ENCODE data around the gene EIF4G3.
"Not testable (repeated sequence)": the region's sequence is repeated elsewhere in the genome, so short reads cannot be mapped to it uniquely, and the experiment has no call there.

EIF4G3 gene

DNA sequence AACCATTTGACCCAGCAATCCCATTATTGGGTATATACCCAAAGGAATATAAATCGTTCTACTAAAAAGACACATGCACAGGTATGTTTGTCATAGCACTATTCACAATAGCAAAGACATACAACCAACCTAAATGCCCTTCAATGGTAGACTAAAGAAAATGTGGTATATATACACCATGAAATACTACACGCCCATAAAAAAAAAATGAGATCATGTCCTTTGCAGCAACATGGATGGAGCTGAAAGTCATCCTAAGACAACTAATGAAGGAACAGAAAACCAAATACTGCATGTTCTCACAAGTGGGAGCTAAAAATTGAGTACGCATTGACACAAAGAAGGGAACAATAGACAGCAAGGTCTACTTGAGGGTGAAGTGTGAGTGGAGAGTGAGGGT is 72.0 kb downstream of the EIF4G3 start:
- DNase-seq: no peak

- DNase-seq: no peak
Observed at GRCh38 chr1:21100481-21100921, 76.2 kb downstream of the EIF4G3 start.

DNA sequence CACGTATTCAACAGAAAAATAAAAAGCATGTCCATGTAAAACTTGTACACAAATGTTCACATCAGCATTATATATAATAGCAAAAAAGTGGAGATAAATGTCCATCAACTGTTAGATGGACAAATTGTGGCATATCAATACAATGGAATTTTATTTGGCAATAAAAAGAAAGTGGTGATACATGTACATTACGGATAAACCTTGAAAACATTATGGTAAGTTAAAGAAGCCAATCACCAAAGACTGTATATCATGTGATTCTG is 76.9 kb downstream of the EIF4G3 start:
- no peak for DNase-seq

- no peak for DNase-seq
Observed at GRCh38 chr1:21099034-21099868, 77.4 kb downstream of the EIF4G3 start.

DNA sequence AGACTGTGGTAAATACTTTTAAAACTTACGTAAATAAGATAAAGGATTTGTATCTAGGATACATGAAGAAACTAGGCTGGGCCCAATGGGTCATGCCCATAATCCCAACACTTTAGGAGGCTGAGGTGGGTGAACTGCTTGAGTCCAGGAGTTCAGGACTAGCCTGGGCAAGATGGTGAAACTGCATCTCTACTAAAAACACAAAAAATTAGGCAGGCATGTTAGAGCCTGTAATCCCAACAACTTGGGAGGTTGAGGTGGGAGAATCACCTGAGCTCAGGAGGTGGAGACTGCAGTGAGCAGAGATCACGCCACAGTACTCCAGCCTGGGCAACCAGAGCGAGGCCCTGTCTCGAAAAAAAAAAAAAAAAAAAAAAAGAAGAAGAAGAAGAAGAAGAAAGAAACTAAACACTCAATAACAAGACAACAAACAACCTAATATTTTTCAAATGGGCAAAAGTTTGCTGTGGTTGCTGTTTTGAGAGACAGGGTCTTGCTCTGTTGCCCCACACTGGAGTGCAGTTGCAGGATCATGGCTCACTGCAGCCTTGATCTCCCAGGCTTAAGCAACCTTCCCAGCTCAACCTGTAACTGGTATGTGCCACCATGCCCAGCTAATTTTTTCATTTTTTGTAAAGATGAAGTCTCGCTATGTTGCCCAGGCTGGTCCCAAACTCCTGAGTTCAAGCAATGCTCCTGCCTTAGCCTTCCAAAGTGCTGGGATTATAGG is 78.3 kb downstream of the EIF4G3 start:
- no peak for DNase-seq

- no peak for DNase-seq
Observed at GRCh38 chr1:21097729-21098128, 79.0 kb downstream of the EIF4G3 start.

GRCh38 chr1:21095976-21096375 is 80.7 kb downstream of the EIF4G3 start:
- DNase-seq: no peak

DNA sequence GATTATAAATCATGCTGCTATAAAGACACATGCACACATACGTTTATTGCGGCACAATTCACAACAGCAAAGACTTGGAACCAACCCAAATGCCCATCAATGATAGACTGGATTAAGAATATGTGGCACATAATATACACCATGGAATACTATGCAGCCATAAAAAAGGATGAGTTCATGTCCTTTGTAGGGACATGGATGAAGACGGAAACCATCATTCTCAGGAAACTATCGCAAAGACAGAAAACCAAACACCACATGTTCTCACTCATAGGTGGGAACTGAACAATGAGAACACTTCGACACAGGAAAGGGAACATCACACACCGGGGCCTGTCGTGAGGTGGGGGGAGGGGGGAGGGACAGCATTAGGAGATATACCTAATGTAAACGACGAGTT is 82.4 kb downstream of the EIF4G3 start:
- not testable (repeated sequence) for DNase-seq

DNA sequence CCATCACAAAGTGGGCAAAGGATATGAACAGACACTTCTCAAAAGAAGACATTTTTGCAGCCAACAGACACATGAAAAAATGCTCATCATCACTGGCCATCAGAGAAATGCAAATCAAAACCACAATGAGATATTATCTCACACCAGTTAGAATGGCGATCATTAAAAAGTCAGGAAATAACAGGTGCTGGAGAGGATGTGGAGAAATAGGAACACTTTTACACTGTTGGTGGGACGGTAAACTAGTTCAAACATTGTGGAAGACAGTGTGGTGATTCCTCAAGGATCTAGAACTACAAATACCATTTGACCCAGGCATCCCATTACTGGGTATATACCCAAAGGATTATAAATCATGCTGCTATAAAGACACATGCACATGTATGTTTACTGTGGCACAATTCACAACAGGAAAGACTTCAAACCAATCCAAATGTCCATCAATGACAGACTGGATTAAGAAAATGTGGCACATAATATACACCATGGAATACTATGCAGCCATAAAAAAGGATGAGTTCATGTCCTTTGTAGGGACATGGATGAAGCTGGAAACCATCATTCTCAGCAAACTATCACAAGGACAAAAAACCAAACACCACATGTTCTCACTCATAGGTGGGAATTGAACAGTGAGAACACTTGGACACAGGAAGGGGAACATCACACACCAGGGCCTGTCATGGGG is 83.3 kb downstream of the EIF4G3 start:
- not testable (repeated sequence) for DNase-seq

- DNase-seq: not testable (repeated sequence)
Observed at GRCh38 chr1:21092545-21092944, 84.2 kb downstream of the EIF4G3 start.

GRCh38 chr1:21091053-21091690 is 85.5 kb downstream of the EIF4G3 start:
- DNase-seq: peak in 1 of 2 donors; percentile 3

DNA sequence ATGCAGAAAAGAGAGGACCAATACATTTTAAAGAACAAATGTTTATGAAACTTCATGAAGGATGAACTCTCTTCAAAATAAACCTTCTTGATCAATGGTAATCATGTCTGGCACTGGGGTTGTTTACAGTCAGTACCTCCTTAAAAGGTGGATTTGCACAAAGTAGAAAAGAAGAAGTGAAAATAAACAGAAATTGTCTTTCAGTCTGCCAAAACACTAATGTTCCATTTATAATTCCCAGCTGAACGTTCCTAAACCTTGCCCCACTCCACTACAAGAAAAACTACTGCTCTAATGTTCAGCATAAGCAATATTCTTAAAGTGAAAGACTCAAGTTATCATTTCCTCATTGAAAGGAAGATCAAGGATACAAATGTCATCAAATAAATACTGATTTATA is 86.2 kb downstream of the EIF4G3 start:
- DNase-seq: no peak

DNA sequence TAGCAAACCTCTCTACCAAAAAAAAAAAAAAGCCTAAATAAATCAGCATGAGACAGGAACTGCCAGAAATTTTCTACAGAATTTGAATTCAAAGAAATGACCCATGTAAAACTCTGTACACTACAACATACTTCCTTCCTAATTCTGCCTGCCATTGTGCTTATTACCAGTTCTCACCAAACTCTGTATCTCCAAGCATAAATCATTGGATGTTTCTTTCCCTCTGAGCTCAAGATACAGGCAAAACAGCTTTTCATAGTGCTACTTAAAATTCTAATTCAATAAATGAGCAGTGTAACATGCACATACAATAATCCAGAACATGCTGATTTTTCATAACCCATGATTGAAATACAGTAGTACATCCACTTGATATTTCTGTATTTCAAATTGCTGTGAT is 87.0 kb downstream of the EIF4G3 start:
- no peak for DNase-seq

DNA sequence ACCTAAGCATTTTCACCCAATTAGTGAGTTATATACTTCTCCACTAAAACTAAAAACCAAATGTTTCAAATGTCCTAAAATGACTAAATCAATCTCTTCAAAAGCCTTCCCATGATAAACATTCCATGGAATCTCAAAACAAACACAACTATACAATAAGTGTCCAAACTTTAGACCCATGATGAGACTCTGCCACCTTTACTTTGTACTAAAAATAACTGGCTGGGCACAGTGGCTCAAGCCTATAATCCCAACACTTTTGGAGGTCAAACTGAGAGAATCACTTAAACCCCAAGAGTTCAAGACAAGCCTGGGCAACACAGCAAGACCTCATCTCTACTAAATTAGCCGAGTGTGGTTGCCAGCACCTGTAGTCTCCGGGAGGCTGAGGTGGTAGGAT is 87.4 kb downstream of the EIF4G3 start:
- no peak for DNase-seq

DNA sequence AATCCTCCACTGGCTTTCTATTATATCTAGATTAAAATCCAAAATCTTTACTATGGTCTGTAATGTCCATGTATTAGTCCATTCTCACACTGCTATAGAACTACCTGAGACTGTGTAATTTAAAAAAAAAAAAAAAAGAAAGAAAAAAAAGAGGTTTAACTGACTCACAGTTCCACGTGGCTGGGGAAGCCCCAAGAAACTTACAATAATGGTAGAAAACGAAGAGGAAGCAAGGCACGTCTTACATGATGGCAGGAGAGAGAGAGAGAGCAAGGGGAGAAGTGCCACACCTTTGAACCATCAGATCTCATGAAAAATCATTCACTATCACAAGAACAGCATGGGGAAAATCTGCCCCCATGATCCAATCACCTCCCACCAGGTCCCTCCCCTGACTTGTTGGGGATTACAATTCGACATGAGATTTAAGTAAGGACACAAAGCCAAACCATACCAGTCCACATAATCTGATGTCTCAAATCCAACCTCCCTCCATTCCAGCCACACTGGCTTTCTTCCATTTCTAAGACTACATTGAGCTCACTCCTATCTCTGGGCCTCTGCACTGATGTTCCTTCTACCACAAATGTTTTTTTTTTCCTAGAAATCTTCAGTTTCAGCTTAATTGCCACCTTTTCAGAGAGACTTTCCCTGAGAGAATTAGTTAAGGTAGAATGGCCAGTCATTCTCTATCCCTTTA is 92.4 kb downstream of the EIF4G3 start:
- no peak for DNase-seq

DNA sequence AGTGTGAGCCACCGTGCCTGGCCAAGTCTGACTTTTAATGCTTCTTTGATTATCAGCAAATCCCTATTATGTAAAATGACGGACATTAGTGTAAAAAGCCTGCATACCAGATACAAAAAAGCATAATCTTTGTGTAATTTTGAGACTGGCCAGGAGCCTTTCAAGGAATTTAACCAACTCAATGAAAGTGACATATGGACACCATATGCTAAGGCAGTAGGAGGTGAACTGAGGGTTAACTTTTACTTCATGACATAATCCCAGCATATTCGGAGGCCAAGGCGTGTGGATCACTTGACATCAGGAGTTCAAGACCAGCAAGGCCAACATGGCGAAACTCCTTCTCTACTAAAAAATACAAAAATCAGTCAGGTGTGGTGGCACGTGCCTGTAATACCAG is 94.6 kb downstream of the EIF4G3 start:
- no peak for DNase-seq

DNA sequence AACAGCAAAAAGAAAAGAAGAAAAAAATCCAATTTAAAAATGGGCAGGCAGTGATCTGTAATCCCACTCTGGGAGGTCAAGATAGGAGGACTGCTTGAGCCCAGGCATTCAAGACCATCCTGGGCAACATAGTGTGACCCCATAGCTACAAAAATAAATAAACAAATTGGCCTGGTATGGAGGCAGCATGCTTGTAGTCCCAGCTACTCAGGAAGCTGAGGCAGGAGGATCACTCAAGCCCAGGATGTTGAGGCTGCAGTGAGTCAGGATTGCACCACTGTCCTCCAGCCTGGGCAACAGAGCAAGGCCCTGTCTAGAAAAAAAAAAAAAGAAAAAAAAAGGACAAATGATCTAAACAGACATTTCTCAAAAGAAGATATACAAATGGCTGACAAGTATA is 99.6 kb downstream of the EIF4G3 start:
- DNase-seq: no peak

GRCh38 chr1:21072721-21073120 is 104.0 kb downstream of the EIF4G3 start:
- no peak for DNase-seq

- no peak for DNase-seq
Observed at GRCh38 chr1:21069549-21069948, 107.1 kb downstream of the EIF4G3 start.

GRCh38 chr1:21068937-21069336 is 107.8 kb downstream of the EIF4G3 start:
- DNase-seq: no peak

- no peak for DNase-seq
Observed at GRCh38 chr1:21067551-21068227, 109.0 kb downstream of the EIF4G3 start.

- DNase-seq: no peak
Observed at GRCh38 chr1:21066356-21067012, 110.2 kb downstream of the EIF4G3 start.

Measured in stimulated activated CD4-positive, alpha-beta T cell treated with anti-CD3 and anti-CD28 coated beads, Interleukin-2, amount 100 ng/mL, for 48 hours (primary cell).